SK-N-SH (cell line): Measurements from ENCODE around the gene AGBL4.

Experiments
- POLR2AphosphoS5 ChIP-seq: IDR thresholded peaks from 2 replicates; pipeline ENCODE4 v1.6.1; 2012; ENCODE audit warnings: low read depth, low read length
- RAD21 ChIP-seq: IDR thresholded peaks from 2 replicates; pipeline ENCODE4 v1.6.1; 2012; ENCODE audit warnings: mild to moderate bottlenecking, low read length
- RFX5 ChIP-seq: IDR thresholded peaks from 2 replicates; pipeline ENCODE4 v1.6.1; 2012; ENCODE audit warnings: mild to moderate bottlenecking, improper control_type of control experiment, low read length
- TF ChIP-seq, protein P1 (sequence below): fragments of 200-600 bp; sonication (generic); IDR thresholded peaks from 2 replicates; pipeline ENCODE4 v1.6.1; 2017; ENCODE audit warnings: antibody characterized with exemption, mild to moderate bottlenecking, moderate library complexity

DNA sequence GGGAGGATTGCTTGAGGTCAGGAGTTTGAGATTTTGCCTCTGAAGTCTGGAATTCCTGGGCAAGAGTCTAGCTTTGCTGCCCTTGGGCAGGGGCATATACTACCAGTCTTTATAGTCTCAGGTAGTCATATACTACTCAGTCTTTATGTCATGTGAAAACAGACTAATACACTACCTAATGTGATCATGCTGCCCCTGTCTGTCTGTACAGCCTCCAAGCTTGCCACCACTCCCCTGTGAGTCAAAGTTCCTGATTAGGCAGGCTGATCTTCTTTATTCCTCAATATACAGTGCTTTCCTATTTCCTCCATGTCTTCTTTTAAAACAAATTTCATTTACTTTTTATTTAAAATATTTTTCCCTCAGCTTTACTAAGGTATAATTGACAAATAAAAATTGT is 1141.7 kb downstream of the AGBL4 start:
- TF ChIP-seq, protein P1, sequence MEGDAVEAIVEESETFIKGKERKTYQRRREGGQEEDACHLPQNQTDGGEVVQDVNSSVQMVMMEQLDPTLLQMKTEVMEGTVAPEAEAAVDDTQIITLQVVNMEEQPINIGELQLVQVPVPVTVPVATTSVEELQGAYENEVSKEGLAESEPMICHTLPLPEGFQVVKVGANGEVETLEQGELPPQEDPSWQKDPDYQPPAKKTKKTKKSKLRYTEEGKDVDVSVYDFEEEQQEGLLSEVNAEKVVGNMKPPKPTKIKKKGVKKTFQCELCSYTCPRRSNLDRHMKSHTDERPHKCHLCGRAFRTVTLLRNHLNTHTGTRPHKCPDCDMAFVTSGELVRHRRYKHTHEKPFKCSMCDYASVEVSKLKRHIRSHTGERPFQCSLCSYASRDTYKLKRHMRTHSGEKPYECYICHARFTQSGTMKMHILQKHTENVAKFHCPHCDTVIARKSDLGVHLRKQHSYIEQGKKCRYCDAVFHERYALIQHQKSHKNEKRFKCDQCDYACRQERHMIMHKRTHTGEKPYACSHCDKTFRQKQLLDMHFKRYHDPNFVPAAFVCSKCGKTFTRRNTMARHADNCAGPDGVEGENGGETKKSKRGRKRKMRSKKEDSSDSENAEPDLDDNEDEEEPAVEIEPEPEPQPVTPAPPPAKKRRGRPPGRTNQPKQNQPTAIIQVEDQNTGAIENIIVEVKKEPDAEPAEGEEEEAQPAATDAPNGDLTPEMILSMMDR, result no peak
- TF ChIP-seq POLR2AphosphoS5, result no peak
- TF ChIP-seq RAD21, result no peak
- TF ChIP-seq RFX5, result no peak
